HCEC 1CT (cell line): Measurements from ENCODE around the gene MAPK12.

Experiments
- DNase-seq: peaks from one replicate; pipeline ENCODE4 v3.0.0-alpha.2; 2017

Gene MAPK12

DNA sequence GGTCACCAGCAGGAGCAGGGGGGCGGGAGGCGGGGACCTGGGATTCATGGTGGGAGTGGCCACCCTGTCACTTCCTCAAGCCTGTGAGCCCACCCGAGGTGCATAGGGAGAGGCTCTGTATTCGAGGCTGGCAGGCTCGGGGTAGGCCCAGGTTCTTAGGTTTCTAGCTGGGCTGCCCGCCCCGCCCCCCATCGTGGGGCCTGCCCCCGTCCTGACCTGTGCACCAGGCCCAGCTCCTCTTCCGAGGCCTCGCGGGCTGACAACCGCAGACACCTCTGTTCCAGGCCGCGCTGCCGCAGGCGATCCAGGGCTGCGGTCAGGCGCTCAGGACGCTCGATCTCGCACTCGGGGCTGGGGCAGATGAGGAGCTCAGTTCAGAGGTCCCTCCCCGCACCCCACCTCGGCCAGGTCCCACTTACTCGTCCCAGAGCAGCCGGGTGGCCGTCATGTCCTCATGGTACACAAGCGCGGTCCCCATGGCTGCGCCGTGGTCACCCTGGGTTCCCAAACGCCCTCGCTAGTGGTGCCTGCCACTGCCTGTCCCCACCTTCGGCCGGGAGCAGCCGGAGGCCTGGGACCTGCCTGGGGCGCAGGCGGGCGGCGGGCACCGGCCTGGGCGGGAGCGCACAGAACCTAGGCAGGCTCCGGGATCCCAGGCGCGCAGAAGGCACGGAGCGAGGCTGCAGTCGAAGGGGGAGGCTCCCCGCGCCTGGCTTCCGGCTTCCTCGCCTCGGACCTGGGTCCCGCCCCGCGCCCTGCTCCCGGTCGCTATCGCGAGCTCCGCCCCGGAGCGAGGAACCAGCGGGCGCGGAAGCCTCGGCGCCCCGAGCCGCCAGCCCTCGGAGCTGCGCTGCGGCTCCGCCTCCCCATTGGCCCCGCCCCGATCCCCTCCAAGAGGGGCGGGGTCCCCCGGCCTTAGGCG lies 10.7 kb downstream of the MAPK12 start, which contains the start of gene HDAC10:
Gene HDAC10, minus strand, starts transcription at position 711 of the 922 bp plus-strand sequence. Its CDS starts 233 bp downstream, at position 478.
- peak; percentile 81 for DNase-seq

- no peak for DNase-seq
Observed at GRCh38 chr22:50250249-50250554, 11.3 kb downstream of the MAPK12 start.

- DNase-seq = no peak
Observed at GRCh38 chr22:50249341-50250248, 11.9 kb downstream of the MAPK12 start.

DNA sequence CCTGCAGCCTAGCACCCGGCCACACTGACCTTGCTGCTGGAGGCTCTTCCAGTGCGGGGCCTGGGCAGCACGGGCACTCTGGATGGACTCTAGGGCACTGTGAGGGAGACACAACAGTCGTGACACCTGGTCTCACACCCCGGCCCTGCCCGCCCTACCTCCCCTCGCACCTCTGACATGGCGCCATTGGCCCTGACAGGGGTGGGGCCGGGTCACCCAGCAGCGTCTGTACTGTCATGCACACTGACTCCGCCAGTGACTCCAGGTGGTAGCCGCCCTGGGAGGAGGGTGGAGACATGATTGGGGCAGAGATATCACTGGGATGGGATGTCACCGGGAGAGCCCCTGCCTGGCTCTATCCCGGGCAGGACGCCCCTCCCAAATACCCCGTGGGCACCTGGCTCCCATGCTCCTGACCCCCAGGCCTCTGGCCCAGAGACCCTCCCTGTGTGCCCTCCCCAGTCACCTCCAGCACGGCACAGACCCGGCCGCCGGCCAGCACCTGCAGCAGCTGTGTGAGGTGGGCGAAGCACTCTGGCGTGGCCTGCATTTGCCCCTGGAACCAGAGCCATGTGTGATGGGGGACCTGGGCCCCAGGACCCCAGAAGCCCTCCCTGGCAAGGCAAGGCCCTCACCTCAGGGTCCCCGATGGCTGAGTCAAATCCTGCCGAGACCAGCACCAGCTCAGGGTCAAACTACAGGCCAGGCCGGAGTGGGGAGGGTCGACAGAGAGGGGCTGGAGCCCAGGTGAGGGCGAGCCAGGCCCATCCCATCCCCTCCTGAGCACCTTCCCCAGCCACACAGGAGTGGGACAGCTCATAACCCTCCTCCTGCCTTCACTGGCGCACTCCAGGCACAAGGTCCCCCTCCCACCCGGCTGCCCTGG lies 13.0 kb downstream of the MAPK12 start:
- DNase-seq = no peak

- DNase-seq = no peak
Observed at GRCh38 chr22:50247748-50248147, 13.7 kb downstream of the MAPK12 start.

GRCh38 chr22:50246242-50247175 lies 15.0 kb downstream of the MAPK12 start:
- no peak for DNase-seq

DNA sequence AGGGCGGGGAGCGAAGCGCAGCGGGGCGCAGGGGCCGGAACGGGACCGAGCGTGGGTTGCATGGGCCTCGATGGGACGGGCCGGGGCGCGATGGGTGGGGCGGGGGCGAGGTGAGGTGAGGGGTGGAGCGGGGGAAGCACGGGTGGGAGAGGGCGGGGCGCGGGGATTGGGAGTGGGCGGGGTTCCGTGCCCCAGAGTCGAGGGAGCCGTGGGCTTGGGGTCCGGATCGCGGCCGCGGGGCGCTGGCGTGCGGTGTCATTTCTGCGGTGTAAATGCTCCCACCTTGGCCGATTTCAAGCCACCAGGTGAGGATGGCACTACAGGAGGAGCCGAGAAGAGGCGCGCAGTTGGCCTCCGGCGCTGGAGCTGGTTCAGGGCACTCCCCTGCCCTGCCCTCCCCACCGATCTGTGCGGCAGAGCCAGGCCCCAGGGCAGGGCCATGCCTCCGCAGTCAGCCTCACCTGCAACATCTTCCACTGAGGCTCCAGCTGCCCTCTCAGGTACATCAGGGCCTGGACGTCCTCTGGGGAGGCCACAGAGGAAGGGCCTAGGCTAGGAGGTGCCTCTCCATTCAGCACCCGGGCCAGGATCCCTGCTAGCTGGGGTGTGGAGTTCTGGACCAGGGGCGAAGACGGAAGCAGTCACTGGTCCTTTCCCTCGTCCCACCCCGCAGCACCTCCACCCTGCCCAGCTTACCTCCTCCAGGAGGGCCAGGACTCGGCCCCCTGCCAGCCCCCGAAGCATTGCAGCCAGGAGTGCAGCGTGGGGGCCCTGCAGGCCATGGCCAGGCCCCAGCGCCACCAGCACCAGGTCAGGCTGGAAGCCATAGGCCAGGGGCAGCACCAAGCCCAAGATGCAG lies 16.0 kb downstream of the MAPK12 start:
- no peak for DNase-seq

- DNase-seq = peak; percentile 86
Observed at GRCh38 chr22:50244420-50245213, 16.9 kb downstream of the MAPK12 start, which contains the start of gene TUBGCP6. Gene TUBGCP6, minus strand, starts transcription at chr22:50245023. Its CDS starts 564 bp downstream, at chr22:50244459.

DNA sequence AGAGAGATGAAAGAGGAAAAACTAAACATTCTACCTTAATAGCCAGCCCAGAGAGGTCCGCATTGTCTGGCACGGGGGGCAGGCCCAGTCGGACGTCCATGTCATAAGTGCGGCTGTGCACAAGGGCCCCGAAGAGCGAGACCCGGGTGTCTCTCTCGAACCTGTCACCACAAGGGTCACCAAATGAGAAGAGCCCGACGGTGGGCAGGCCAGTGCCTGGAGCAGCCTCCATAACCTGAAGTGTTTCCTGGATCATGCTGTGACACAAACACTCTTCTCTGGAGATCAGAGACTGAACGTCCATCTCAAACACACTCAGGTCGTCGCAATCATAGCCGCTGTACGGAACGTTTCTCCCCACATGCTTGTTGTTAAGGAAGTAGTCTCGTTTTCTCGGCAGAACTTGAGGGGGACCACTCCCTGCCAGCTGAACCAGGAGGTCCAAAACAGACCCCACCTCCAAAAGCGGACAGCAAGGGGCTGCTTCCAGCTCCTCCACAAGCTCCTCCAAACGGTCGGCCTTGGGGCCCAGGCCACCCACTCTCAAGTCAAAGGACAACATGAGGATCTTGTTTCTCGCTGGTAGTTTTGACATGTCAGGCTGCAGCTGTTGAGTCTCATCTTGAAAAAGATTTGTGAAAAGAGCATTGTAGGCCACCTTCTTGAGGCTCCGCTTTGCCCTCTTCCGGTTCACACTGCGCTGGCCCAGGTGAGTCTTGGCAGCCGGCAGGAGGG lies 17.6 kb downstream of the MAPK12 start:
- no peak for DNase-seq

DNA sequence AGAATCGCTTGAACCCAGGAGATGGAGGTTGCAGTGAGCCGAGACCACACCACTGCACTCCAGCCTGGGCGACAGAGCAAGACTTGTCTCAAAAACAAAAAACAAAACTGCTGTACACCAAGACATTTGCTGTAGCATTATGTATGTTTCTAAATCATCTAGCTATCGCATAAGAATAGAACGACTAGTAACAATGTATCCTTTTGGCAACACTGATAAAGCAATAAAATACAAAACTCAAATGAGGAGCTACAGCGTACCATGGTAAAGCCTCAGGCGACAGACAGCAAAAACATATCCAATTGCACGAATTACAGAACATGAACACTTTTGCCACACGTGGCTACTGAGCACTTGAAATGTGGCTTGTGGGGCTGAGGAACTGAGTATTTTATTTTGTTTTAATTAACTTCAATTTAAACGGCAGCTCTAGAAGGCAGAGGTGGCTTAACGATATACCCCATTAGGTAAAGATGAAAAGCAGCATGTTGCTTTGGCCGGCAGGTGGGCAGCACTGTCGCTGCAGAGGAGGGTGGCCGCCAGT lies 19.0 kb downstream of the MAPK12 start:
- no peak for DNase-seq

DNA sequence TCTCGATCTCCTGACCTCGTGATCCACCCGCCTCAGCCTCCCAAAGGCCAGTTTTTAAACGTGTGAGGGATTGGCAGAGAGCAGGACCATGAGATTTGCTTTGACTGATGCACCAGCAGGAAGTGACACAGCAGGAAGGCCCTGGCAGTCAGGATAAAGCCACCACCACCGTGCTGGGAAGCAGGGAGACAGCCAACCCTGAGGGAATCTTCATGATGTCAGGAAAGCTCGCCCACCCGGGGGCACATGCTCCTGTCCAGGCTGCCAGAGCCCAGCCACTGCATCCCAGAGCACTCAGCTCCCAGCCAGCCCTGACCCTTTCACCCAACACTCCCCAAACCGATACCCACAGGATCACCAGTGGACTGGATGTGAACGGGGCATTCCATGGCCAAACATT lies 22.7 kb downstream of the MAPK12 start:
- no peak for DNase-seq

GRCh38 chr22:50236731-50237409 lies 24.6 kb downstream of the MAPK12 start:
- DNase-seq = no peak

GRCh38 chr22:50233223-50233622 lies 28.3 kb downstream of the MAPK12 start:
- no peak for DNase-seq

- no peak for DNase-seq
Observed at GRCh38 chr22:50232481-50233151, 28.9 kb downstream of the MAPK12 start.

DNA sequence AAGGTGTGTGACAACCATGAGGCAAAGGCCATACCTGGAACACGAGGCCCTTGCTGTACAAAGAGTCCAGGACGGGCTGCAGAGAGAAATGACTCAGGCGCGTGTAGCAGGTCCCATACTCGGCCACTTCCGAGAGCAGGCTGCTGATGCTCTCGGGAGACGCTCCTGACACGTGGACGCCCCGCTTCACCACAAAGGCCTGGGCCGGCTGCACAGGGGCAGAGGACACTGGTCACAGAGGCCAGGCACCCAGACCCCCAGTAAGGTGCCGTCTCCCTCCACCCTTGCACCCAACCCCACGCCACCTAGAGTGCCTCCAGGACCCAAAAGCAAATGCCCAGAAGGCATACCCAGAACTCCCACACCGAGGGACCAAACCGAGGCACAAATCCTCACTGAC lies 32.1 kb downstream of the MAPK12 start:
- no peak for DNase-seq

- DNase-seq = no peak
Observed at GRCh38 chr22:50228366-50228765, 33.1 kb downstream of the MAPK12 start.

DNA sequence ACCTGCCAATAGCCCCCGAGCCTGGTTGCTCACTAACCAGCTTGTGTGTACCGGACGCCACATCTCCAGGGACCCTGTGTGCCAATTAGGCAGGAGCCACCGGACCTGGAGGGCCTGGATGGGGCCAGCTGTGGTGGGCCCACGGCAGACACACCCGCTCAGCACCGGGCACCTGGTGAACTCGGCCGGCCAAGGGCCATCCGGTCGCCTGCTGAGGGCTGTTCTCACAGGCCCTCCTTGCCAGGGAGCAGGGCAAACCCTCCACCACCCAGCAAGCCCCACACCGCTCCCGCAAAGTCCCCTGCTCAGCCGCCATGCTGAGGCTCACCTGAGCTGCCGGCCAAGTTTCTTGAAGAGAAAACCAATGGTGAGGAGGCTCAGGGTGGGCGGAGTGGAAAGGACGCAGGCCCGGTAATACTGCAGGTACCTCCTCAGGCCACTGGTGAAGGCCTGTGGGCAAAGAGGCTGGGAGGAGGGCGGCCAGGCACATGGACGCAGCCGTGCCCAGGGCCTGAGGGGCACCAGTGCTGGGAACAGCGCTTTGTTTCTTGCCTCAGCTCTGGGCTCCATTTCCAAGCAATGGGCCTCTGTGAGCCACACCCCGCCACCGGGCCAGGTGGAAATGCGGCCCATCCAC lies 33.8 kb downstream of the MAPK12 start:
- DNase-seq = no peak
